Measurements from ENCODE around the gene NECTIN4. TPM values are rescaled to one million over a fixed set of nuclear protein-coding genes. Genes with fewer than 3 reads are reported as not detected.

The NECTIN4 gene
- total and polyA plus RNA-seq, 2 of the 8 experiments (the other 6 are each of a cell fraction or from before 2014, with no cell fraction given), result 0.19 to 0.71 TPM

DNA sequence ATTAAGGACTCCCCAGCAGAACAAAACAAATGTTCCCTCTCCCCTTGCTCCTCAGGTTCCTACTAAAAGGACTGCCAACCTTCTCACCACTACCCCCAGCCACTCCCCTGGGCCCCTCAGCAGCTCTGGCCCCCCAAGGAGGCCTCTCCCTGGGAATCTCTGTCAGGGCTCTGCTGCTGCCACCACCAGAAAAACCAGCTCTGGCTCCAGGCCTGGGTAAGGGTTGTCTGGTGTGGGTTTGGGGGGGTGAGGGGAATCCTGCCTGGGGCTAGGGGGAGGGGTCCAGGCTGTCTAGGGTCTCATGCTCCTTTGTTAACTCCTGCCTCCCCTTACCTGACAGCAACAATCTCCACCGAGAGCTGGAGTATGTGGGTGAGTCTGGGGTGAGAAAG is 4.8 kb downstream of the NECTIN4 start (continued):
- no peak for TF ChIP-seq TBP (IDR thresholded peaks at IDR 0.05; ENCODE audit: low read depth, low read length)
